AG09309 (cell line): ENCODE results near the gene OPN1MW3.

Source experiments
- DNase-seq: peaks from one replicate; pipeline ENCODE4 v3.0.0-alpha.2; 2010; ENCODE audit warnings: low read depth
- H3K4me3 ChIP-seq: 2 replicates; pipeline ENCODE4 v1.5.1; 2011; ENCODE audit warnings: mild to moderate bottlenecking, low read depth, low read length, moderate library complexity; ENCODE audit not compliant: control insufficient read depth
- TF ChIP-seq, protein P1 (sequence below): IDR thresholded peaks from 2 replicates; pipeline ENCODE4 v1.5.1; 2011; ENCODE audit warnings: mild to moderate bottlenecking, low read depth, low read length, inconsistent platforms; ENCODE audit not compliant: insufficient read depth, control insufficient read depth; ENCODE audit errors: missing control alignments

Gene OPN1MW3

DNA sequence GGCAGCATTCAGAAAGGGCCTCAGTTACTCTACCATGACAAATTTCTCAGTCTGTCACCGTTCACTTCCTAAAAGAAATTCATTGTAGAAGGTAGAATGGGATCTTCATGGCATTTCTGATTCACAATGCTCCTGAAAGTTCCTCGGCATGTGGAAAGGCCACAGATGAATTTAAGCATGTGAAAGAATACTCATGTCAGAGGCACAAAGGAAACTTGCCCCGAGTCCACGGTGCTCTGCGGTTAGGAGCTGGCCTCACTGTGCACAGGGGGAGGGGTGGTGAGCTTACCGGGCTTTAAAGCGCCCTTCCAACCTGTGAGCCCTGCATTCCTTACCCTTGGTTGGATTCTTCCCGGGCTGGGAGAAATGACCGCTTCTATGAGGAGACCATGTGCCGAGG, 47.5 kb downstream of the OPN1MW3 start:
- TF ChIP-seq, protein P1, sequence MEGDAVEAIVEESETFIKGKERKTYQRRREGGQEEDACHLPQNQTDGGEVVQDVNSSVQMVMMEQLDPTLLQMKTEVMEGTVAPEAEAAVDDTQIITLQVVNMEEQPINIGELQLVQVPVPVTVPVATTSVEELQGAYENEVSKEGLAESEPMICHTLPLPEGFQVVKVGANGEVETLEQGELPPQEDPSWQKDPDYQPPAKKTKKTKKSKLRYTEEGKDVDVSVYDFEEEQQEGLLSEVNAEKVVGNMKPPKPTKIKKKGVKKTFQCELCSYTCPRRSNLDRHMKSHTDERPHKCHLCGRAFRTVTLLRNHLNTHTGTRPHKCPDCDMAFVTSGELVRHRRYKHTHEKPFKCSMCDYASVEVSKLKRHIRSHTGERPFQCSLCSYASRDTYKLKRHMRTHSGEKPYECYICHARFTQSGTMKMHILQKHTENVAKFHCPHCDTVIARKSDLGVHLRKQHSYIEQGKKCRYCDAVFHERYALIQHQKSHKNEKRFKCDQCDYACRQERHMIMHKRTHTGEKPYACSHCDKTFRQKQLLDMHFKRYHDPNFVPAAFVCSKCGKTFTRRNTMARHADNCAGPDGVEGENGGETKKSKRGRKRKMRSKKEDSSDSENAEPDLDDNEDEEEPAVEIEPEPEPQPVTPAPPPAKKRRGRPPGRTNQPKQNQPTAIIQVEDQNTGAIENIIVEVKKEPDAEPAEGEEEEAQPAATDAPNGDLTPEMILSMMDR: no peak
- no peak overlapping the region for H3K4me3 ChIP-seq
- no peak for DNase-seq

DNA sequence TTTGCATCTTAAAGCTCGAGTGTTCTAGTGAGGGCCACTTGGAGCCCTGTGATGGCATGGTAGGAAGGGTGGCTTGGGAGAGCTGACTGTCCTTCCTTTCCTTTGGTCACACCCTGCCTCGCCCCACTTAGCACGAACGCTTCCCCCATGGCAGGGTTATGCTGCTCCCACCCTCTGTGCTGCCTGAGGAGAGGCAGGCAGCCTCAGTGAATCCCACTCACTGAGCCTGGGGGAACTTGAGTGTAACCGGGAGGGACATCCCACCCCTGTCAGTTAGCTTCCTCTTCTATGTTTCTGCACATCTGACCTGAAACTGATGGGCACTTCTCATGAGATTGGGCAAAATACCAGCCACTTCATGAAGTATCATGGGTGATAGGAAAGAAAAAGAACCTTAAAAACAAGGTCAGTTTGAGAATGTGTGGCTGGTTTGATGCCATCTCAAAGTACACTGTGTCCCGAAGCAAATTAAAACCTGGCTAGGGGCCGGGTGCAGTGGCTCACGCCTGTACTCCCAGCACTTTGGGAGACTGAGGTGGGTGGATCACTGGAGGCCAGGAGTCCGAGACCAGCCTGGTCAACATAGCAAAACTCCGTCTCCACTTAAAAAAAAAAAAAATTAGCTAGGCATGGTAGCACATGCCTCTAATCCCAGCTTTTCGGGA, 48.3 kb downstream of the OPN1MW3 start:
- no peak for DNase-seq
- no peak overlapping the region for H3K4me3 ChIP-seq
- TF ChIP-seq, protein P1: no peak

DNA sequence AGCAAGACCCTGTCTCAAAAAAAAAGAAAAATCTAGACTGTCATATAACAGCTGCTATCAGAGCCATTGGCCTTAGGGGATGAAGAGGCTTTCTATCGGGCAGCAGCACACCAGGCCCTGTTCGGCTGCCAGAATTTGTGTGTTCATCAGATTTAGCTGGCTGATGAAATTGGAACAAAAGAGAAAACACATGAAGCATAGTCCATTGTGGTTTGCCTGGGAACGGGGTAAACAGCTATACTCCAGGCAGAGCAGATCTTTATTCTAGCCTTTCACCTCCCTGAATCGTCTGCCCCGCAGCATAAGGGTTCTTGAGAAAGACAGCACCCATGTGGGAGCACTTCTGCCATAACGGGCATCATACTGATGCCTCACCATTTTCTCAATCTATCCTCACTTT, 49.8 kb downstream of the OPN1MW3 start:
- DNase-seq: no peak
- TF ChIP-seq, protein P1: no peak

DNA sequence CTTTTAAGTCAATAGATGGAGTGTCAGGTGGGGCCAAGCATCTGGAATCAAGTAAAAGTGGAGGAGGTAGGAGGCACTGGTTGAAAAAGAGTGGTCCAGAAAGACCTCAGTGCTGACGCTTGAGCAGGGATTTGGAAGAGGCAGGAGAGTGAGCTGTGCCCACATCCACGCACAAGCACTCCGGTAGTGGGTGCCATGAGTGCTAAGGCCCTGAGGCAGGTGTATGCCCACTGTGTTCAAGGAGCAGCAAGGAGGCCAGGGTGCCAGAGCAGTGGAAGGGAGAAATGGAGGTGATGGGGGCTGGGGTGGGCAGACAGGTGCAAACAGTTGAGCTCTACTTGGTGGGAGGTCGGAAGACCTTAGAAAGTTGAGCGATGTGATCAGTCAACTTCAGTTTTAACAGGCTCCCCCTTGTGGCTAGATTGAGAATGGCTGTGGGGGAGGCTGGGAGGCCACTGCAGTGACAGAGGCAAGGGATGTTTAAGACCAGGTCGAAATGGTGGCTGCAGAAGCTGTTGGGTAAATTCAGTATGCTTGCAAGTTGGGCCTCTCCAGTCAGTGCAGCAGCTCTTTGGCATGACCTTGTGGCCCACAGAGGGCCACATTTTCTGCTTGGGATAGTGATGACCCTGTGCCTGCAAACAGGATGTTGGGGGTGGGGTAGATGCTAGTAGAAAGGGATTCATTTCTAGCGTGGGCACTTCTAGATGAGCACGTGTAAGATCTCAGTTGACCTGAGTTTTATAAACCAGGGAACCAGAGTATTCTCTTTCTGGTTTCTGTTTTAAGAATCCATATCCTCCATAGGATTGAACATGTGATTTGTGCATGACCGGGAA, 50.9 kb downstream of the OPN1MW3 start:
- TF ChIP-seq, protein P1: peak; percentile 69
- no peak overlapping the region for H3K4me3 ChIP-seq
- DNase-seq: no peak

More for the DNA sequence above, 49.8 kb downstream of the OPN1MW3 start:
- no peak overlapping the region for H3K4me3 ChIP-seq

DNA sequence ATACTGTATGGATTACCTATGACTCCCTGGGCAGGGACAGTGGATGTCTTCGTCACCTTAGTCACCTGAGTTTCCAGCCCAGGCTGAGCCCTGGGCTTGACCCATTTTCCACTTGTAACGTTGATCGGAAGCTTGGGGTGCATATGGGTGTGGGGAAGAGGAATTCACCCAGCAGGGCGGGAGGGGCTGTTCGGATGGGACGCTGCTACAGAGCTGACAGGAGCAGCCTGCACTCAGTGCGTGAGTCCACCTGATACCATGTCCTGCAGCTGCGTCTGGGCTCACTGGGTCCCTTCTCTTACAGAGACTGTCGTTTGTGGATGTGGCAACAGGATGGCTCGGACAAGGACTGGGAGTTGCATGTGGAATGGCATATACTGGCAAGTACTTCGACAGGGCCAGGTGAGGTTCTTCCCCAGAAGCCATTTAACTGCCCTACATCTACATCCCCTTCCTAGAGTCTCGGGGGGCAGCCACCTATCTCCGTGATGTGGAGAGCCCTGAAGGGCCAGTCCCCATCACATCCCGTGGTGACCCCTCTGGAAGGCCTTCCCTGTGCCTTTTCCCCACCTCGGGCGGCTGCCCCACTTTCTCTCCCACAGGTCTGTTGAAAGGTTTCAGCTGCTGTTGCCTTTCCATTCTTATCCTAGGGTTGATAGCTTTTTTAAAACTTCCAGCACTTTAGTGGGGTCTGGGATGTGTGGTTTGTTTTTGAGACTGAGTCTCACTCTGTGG, 51.8 kb downstream of the OPN1MW3 start:
- no peak overlapping the region for H3K4me3 ChIP-seq
- TF ChIP-seq, protein P1: no peak
- no peak for DNase-seq

DNA sequence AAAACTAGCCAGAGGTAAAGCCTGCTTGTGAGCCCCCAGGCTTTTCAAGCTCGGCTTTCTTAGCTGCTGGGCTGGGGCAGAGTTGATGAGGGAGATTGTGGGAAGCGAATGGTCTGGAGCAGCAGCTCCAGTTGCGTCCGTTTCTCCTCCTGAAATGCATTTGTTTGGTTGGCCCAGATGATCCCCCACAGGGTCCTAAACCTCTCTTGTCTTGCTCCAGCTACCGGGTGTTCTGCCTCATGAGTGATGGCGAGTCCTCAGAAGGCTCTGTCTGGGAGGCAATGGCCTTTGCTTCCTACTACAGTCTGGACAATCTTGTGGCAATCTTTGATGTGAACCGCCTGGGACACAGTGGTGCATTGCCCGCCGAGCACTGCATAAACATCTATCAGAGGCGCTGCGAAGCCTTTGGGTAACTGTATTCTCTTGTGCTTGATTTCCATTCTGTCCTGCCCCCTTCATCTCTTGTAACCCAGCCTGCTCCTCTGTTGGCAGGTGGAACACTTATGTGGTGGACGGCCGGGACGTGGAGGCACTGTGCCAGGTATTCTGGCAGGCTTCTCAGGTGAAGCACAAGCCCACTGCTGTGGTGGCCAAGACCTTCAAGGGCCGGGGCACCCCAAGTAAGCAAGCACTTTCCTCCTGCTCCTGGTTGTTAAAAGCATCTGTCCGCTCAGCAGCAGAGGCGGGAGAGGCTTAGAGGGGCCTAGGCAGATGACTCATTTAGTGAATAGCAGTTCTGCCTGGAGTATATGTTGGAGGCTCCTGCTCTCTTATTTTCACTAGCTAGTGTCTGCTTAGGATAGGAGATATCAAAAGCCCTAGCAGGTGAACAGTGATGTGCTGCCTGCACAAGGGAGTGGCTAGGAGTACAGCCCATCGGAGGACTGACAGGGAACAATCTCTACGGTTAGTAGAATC, 53.5 kb downstream of the OPN1MW3 start:
- DNase-seq: no peak
- no peak overlapping the region for H3K4me3 ChIP-seq
- TF ChIP-seq, protein P1: no peak
